HEK293 (cell line): ENCODE data around the gene ZNF609.

ENCODE experiments used
- CTCF ChIP-seq: fragments of 450-650 bp; formaldehyde crosslinking; IDR thresholded peaks from 2 replicates; pipeline ENCODE4 v1.5.1; 2016; ENCODE audit warnings: missing biosample characterization, missing genetic modification characterization
- ZNF311 ChIP-seq: fragments of 450-650 bp; formaldehyde crosslinking; IDR thresholded peaks from 2 replicates; pipeline ENCODE4 v1.5.1; 2017; ENCODE audit warnings: missing biosample characterization, missing genetic modification characterization, borderline replicate concordance
- ZNF555 ChIP-seq: fragments of 450-650 bp; formaldehyde crosslinking; conservative IDR thresholded peaks from 2 replicates; pipeline ENCODE4 v1.5.1; 2017; ENCODE audit warnings: missing biosample characterization, mild to moderate bottlenecking, missing genetic modification characterization, inconsistent platforms

GRCh38 chr15:64686130-64686735, 225.9 kb downstream of the ZNF609 start:
- TF ChIP-seq CTCF (tag by site-specific recombination) (peak; percentile 53), ZNF311 (tag by site-specific recombination) (no peak), ZNF555 (tag by site-specific recombination) (no peak)
